ENCODE results near the gene MIB1.
"Not testable (repeated sequence)": the region's sequence is repeated elsewhere in the genome, so short reads cannot be mapped to it uniquely, and the experiment has no call there.

MIB1 gene

DNA sequence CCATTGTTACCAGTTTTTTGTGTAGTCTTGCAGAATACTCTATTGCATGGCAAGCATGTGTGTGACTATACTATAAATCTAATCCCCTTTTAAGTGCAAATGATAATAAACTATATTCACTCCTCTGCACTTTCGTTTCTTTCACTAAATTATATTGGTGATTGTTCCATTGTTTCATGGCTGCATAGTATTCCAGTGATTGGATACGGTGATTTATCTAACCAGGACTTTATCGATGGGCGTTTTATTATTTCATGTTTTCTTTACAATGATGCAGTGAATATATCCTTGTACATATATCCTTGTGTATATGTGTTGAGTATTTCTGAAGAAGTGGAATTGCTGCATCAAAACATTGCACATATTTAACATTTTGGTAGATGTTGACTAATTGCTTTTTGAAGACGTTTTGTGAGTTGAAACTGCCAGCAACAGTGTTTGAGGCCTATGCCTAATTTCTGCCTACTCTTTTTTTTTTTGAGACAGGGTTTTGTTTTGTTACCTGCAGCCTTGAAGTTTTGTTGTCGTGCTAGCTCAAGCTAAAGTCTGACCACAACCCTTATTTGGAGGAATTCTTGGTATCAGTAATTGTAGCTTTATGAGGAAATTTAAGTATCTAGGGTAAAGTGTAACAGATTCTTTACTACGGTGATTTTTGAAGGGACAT, 2.7 kb downstream of the MIB1 start:
- DNase-seq: no peak

DNA sequence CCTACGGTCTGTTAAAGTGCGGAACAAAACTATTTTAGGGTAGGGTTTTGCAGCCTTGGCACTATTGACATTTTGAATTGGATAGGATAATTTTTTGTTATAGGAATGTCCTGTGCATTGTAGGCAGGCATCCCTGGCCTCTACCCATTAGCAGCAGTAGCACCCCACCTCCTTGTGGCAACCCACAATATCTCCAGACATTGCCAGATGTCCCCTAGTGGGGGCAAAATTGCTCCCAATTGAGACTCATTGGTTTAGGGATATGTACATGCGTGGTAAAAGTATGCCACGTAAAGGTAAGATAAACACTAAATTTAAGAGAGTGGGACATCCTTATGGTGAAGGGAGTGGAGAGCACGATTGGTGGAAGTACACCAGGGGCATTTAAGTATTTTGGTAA, 4.6 kb downstream of the MIB1 start:
- no peak for DNase-seq

DNA sequence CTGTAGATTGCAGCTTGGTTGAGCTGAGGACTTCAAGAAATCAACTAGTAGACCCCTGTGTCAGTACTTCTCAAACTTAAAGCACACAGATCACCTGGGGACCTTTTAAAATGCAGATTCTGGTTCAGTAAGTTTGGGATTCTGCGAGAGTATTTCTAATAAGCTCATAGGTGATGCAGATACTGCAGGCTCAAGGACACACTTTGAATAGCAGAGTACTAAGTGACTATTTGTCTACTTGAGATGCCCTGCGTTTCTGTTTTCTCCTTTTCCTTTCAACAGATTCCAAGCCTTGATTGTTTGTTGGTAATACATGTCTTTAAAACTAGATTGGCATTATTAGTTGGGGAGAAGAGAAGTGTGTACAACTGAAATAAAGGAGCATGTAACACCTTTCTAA, 6.7 kb downstream of the MIB1 start:
- no peak for DNase-seq

DNA sequence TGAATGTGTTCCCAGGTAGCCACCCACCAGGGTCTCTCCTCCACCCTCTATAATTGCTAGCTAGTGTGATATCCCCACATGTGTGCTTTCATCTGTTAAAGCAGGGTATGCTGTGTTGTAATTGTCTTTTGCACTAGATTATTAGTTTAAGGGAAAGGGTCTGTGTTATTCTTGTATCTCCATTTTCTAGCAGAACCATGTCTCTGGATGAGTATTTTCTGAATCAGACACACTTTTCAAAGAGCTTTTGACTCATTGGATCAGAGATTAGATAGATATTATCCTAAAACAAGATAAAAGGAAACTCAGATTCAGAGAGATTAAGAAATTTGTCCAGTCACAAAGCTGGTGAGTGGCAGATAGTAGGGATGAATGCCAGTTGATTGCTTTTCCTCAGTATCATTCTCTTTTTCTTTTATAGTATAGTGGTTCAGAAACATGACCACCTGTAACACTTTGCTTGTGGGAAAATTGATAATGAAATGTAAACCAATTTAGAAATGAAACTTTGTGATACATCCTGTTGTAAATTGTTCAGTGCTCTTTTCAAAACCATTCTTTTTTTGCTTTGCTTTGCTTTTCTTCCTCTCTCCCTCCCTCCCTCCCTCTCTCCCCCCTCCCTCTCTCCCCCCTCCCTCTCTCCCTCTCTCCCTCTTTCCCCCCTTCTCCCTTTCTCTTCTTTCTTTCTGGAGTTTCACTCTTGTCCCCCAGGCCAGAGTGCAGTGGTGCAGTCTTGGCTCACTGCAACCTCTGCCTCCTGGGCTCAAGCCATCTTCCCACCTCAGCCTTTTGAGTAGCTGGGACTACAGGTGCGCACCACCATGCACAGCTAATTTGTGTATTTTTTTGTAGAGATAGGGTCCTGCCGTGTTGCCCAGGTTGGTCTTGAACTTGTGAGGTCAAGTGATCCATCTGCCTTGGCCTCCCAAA, 7.4 kb downstream of the MIB1 start:
- no peak for DNase-seq

DNA sequence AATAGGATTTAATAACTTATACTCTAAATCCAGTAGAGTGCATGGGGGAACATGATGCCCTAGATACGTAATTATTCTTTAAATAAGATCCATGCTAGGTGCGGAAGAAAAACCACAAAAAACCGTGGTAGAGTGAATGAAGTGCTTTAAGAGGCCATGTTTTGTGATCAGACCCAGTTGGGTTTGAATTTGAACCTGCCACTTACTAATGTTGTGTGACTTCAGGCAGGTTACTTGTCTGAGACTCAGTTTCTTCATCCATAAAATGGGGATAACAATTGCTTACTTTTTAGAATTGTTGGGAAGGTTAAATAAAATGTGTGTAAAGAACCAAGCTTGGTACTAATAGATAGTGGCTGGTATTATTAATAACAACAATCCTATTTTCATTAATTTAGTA, 17.2 kb downstream of the MIB1 start:
- DNase-seq: no peak

DNA sequence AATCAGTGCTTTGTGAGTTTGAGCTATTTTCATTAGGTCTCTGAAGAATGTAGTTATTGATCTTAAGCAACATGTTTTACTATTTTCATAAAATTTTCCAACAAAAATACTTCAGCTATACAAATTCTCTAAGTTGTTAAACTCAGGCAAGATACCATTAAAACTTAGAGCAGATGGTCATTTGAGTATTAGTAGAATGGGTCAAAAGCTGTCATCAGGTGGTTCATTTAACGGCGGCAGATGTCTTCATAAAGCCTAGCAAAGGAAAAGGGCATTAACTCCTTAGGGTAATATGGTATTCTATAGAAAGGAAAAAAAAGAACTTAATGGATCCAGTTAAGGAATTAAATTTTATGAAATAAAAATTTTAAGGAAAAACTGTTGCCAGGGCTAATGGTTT, 19.2 kb downstream of the MIB1 start:
- DNase-seq: no peak

DNA sequence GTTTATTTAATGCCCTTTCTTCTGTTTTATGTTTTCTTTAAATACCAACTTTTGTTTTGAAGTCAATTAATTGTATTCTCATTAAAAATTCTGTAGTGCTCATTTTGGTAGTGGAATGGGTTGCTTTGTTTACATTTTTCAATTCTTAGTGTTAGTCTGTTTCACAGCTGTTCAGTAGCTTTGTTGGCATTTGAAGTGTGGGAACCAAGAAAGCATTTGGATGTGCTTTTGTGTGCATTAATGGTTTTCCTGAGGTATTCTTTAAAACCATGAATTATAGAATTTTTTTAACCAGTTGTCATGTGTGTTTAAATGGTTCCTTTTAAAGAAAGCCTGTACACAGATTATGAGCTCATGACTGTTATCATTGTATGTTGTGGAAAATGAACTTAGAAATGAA, 19.7 kb downstream of the MIB1 start:
- peak; percentile 49 for DNase-seq

DNA sequence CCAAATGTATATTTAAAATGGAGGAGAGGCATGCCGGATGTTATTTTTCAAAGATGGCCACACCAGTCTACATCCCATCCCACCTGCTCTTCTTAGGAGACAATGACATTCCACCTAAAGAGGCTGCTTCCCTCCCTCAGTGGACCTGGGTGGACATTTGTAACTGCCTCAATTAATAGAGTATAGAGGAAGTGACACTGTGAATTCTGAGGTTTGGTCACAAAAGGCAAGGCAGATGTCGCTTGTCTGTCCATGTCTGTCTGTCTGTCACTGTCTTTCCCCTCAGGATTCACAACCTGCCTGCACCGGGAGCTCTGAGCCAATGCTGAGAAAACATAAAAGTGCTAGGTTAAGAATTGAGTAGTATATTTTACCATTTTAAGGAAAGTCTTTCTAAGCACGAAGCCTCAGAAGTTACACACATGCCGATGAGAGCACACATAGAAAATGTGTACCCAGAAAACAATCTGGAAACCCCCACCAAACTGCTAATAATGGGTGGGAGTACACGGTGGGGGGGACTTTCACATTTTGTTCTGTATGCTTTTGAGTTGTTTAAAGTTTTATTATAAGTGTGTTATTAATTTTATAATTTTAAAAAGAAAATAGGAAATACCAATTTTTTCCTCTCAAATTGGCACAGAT, 21.0 kb downstream of the MIB1 start:
- no peak for DNase-seq

DNA sequence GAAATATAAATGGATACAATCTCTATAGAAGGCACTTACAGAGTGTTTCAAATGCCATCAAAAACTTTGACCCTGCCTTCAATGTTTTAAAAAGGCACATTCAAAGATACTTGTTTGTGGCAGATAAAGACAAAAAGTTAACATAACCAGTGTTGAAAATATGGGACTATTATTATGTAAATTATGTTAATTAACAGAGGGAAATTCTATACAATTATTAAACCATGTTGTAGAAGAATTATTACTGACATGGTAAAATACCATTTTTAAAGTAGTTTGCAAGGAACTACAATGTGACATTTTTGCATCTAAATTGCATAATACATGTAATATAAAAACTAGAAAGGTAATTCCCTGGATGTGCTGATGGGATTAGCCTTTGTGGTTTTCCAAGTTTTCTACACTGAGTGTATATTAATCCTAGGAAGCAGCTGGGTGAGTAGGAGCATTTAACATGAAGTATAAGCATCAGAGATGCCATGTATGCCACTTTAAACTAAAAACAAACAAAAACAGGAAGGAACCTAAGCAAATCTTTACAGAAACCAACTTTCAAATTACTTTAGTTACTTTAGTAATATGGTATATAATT, 21.7 kb downstream of the MIB1 start:
- DNase-seq: no peak

DNA sequence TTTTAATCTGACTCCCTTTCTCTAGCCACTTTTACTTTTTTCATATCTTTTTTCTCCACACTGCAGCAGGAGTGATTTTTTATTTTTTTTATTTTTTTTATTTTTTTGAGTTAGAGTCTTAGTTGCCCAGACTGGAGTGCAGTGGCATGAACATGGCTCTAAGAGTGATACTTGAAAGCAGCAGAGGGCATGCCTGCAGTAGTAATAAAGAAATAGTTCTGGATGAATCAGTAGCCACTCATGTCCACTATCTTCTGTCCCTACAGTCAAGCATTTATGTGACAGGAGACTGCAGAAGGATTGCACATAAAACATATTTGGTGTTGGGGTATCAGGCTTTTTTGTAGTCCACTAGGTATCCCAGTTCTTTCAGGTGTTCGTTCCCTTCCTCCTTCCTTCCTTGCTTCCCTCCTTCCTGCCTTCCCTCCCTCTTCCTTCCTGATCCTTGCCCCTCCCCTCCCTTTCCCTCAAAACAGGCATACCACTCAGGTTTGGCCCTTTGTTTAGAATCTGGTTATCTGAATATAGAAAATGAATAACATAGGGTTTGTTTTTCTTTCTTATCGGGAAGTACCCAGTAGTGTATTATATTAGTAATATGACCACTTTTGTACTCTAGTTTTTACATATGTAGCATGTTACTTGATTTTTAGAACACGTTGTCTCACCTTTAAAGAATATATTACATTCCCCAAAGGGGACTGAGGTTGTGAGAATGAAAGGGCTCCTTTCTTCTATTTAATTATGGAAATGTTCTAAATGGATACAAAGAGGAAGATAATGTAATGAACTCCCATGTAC, 23.5 kb downstream of the MIB1 start:
- DNase-seq: no peak

DNA sequence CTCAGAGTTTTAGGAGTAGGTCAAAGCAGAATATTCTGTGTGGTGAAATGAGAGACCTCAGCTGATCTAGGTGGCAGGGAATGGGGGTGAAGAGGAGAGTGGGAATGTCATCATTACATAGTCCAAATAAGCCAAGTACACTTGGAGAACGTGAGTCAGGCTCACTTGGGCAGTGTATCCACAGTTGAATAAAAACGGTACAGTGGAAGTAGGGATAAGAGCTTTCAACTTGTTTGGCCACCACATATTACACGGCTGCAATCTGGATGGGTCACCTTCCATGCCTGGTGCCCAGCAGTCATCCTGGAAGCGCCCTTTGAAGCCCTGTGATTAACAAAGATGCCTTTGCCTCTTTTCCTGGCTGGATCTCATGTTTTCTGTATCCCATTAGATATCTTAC, 28.6 kb downstream of the MIB1 start:
- DNase-seq: no peak

DNA sequence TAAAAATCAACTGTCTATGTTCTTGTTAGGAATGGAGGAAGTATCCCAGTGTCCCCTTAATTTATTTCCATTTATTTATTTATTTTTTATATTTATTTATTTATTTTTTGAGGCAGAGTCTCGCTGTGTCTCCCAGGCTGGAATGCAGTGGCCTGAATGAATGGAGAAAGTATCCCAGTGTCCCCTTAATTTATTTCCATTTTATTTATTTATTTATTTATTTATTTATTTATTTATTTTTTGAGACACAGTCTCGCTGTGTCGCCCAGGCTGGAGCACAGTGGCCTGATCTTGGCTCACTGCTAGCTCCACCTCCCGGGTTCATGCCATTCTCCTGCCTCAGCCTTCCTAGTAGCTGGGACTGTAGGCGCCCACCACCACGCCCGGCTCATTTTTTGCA, 34.1 kb downstream of the MIB1 start:
- DNase-seq: no peak

DNA sequence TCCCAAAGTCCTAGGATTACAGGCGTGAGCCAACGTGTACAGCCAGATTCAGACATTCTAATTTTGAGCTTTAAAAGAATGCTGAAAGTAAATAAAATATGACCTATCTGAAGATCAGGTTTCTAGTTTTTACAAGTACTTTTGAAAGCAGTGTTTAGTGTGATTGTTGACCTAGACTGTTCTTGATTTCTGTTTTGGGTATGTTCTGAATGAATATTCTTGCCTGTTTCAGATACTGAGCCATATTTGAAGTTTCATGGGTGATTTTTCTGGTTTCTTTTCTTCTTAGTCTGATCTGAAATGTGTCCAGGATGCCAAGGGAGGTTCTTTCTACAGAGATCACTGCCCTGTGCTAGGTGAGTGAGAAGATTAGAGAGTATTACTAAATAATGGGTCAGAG, 37.2 kb downstream of the MIB1 start:
- no peak for DNase-seq

DNA sequence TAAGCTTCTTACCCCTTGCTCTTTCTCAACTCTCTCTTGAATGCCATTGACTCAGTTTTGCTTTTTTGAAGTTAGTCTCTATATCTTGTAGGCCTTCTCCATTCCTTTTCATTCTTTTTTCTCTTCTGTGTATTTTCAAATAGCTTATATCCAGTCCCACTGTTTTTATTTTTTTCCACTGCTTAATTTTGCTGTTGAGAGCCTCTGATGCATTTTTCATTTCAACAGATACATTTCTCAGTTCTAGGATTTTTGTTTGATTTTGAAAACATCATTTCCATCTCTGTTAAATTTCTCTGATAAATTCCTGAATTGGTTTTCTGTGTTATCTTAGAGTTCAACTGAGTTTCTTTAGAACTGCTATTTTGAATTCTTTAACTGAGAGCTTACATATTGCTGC, 45.9 kb downstream of the MIB1 start:
- no peak for DNase-seq

DNA sequence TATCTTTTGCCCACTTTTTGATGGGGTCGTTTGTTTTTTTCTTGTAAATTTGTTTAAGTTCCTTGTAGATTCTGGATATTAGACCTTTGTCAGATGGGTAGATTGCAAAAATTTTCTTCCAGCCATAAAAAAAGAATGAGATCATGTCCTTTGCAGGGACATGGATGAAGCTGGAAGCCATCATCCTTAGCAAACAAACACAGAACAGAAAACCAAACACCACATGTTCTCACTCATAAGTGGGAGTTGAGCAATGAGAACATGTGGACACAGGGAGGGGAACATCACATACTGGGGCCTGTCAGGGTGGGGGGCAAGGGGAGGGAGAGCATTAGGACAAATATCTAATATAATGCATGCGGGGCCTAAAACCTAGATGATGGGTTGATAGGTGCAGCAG, 55.5 kb downstream of the MIB1 start:
- not testable (repeated sequence) for DNase-seq

DNA sequence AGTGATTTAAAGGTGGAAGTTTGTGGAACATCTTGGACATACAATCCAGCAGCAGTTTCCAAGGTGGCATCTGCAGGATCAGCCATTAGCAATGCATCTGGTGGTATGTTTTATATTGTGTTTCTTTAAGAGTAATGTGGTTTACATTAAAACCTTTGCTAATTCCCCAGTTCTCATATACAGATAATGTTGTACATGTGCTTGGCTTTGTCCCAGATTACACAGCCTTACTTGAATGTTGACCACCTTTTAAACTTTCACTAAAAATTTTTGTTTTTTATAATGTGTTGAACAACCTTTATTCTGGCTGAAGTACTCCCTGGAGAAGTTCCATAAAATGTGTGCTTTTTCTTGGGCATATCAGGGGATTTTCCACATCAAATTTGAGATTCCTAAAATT, 57.5 kb downstream of the MIB1 start:
- peak; percentile 21 for DNase-seq

DNA sequence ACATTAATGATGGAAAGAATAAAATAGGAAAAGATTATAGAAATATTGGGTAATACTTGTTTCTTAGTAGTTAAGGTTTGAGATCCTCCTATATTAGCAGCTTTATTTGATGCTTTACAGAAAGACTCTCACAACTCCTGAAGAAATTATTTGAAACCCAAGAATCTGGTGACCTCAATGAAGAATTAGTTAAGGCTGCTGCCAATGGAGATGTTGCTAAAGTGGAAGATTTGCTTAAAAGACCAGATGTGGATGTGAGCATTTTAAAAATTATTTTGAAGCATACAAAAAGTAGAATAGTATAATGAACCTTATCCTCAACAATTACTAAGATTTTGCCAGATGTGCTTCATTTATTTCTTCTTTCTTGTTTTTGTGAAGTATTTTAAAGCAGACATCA, 59.1 kb downstream of the MIB1 start:
- DNase-seq: no peak

DNA sequence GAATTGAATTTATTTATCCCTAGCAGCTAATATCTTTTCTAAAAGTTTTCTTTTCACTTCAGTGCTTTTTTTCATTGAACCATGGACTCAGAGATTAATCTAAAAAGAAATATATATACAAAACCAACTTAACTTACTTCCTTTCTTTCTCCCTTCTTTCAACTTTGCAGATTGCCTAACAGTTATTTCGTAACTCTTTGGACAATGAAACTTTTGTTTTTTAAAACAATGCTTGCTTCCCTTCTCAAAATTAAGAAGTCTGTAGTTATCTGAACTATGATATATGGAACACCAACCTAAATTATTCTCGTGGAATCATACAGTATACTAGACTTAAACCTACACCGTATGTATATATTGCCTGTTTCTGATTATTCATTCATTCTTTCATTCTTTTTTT, 62.9 kb downstream of the MIB1 start:
- DNase-seq: no peak

DNA sequence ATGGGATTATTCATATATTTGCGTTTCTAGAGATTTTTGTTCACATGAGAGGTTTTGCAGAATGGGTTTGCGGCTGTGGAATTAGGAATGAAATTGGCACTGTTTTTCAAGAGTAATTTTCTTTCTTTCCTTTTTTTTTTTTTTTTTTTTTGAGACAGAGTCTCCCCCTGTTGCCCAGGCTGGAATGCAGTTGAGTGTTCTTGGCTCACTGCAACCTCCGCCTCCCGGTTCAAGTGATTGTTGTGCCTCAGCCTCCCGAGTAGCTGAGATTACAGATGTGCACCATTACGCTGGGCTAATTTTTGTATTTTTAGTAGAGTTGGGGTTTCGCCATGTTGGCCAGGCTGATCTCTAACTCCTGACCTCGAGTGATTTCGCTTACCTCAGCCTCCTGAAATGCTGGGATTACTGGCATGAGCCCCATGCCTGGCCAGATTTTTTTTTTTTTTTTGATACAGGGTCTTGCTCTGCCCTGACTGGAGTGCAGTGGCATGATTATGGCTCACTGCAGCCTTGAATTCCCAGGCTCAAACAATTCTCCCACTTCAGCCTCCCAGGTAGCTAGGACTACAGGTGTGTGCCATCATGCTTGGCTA, 65.3 kb downstream of the MIB1 start:
- DNase-seq: no peak

DNA sequence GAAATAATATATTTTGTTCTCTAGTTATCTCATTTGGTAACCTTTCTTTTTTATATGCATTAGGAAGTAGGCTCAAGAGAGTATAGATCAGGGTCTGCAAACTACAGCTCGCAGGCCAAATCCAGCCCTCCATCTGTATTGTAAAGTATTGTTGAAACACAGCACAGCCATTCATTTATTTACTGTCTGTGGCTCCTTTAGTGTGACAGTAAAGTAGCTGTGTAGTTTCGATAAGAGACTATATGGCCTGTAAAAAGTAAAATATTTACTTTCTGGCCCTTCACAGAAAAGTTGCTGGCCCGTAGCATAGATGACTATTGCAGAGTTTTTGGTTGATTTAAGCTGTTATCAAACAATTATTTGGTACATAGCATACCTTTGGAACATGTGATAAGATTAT, 67.6 kb downstream of the MIB1 start:
- DNase-seq: no peak

DNA sequence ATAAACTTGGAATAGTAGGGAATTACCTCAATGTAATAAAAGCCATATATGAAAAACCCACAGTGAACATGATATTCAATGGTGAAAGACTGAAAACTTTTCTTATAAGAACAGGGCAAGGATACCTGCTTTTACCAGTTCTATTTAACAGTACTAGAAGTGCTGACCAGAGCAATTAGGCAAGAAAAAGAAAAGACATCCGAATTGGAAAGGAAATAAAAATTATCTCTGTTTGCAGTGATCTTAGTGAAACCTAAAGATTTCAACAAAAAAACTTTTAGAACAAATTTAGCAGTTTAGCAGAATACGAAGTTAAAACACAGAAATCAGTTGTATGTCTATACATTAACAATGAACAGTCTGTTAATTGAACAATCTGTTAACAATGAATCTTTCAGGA, 69.1 kb downstream of the MIB1 start:
- DNase-seq: no peak

DNA sequence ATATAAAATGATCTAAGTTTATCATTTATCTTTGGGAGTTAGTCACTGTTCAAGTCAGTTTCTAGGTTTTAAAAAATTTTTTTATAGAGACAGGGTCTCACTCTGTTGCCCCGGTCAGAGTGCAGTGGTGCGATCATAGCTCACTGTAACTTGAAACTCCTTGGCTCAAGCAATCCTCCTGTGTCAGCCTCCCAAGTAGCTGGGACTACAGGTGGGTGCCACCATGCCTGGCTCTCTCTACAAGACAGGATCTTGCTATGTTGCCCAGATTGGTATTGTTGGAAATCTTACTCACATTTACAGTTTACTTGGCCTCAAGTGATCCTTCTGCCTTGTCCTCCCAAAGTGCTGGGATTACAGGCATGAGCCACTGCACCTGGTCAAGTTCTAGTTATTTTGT, 74.5 kb downstream of the MIB1 start:
- DNase-seq: no peak

All from fibroblast of skin of abdomen (primary cell).